ENCODE measurements around the gene IPPK. TPM values are rescaled to one million over a fixed set of nuclear protein-coding genes. Genes with fewer than 3 reads are reported as not detected.

Gene IPPK
- polyA plus RNA-seq, 1 experiment, result 16.2 TPM

- TF ChIP-seq, protein P1, sequence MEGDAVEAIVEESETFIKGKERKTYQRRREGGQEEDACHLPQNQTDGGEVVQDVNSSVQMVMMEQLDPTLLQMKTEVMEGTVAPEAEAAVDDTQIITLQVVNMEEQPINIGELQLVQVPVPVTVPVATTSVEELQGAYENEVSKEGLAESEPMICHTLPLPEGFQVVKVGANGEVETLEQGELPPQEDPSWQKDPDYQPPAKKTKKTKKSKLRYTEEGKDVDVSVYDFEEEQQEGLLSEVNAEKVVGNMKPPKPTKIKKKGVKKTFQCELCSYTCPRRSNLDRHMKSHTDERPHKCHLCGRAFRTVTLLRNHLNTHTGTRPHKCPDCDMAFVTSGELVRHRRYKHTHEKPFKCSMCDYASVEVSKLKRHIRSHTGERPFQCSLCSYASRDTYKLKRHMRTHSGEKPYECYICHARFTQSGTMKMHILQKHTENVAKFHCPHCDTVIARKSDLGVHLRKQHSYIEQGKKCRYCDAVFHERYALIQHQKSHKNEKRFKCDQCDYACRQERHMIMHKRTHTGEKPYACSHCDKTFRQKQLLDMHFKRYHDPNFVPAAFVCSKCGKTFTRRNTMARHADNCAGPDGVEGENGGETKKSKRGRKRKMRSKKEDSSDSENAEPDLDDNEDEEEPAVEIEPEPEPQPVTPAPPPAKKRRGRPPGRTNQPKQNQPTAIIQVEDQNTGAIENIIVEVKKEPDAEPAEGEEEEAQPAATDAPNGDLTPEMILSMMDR (IDR thresholded peaks at IDR 0.05; ENCODE audit: insufficient read depth, low read depth, low read length), result no peak
- POLR2A ChIA-PET, result no interaction called here
- Histone ChIP-seq H3K27me3 (ENCODE audit: control insufficient read depth, insufficient read depth, low read length) (no peaks in the 10 kb centered on the region), H3K36me3 (ENCODE audit: control insufficient read depth, insufficient read depth, low read length) (no peaks in the 10 kb centered on the region), H3K4me3 (ENCODE audit: low read depth, low read length) (no peak overlapping the region)
- DNase-seq (ENCODE audit: low read depth), result no peak
- CTCF ChIA-PET, result interaction anchor here (0.5 kb wide), 1 partner anchor 156 kb away, joined by 3 read pairs; no protein-coding TSS in a partner anchor
Measured at GRCh38 chr9:92564504-92564903, 105.4 kb downstream of the IPPK start.

Other genes with a start within 250 kb of the IPPK start
- 0.10 and 0.21 TPM in 2 replicates for gene OMD, start 245.7 kb downstream of the IPPK start, polyA plus RNA-seq (2011; rRNA removed)
- gene ASPN, start 187.6 kb downstream of the IPPK start, polyA plus RNA-seq (2011; rRNA removed), result 3.4 and 8.2 TPM in 2 replicates
- gene ECM2, start 134.1 kb downstream of the IPPK start, polyA plus RNA-seq (2011; rRNA removed), result 1.9 and 2.9 TPM in 2 replicates
- 9.5 and 11.6 TPM in 2 replicates for gene BICD2, start 94.7 kb upstream of the IPPK start, polyA plus RNA-seq (2011; rRNA removed)
- gene ZNF484, start 207.9 kb upstream of the IPPK start, polyA plus RNA-seq (2011; rRNA removed), result 1.4 and 3.1 TPM in 2 replicates

Measured in BJ (cell line).